H1 (cell line): ENCODE data around the gene ADTRP. TPM values are rescaled to one million over a fixed set of nuclear protein-coding genes. Genes with fewer than 3 reads are reported as not detected.

Experiments
- CTCF ChIA-PET: fragments of 300-600 bp; sonication (Branson Sonifier 250); formaldehyde crosslinking; loops from one replicate; lab custom pipeline; 2021; ENCODE audit not compliant: partially characterized antibody; lab: Charles Lee
- POLR2A ChIA-PET: fragments of 300-600 bp; sonication (Branson Sonifier 250); formaldehyde crosslinking; loops from one replicate; lab custom pipeline; 2021; ENCODE audit warnings: inconsistent platforms; ENCODE audit not compliant: partially characterized antibody; lab: Charles Lee
- DNase-seq, 2 experiments: peaks; one replicate each; pipeline versions ENCODE4 v3.0.0 to v3.0.0-alpha.2; 2010 to 2022; ENCODE audit warnings: low spot score in 2 of 2, low read depth in 1 of 2, mixed read lengths in 1 of 2
- FAIRE-seq: peaks from 2 replicates; lab custom pipeline; 2011; peaks lifted over from hg19 to GRCh38; lab: Jason Lieb, UNC
- H2AFZ ChIP-seq: 2 replicates; pipeline ENCODE4 v1.8.1; 2012; ENCODE audit warnings: low read length, inconsistent platforms
- H2AK5ac ChIP-seq: 2 replicates; pipeline ENCODE4 v1.6.1; 2013; ENCODE audit warnings: low read depth, low read length
- H2BK120ac ChIP-seq: replicated peaks from 2 replicates; pipeline ENCODE3; 2013; ENCODE audit warnings: low read depth, low read length, inconsistent platforms
- H2BK12ac ChIP-seq: 2 replicates; pipeline ENCODE4 v1.6.1; 2013; ENCODE audit warnings: low read depth, low read length
- H2BK15ac ChIP-seq: 2 replicates; pipeline ENCODE4 v1.6.1; 2013; ENCODE audit warnings: low read length
- H2BK20ac ChIP-seq: 2 replicates; pipeline ENCODE4 v1.6.1; 2013; ENCODE audit warnings: low read length
- H2BK5ac ChIP-seq: 2 replicates; pipeline ENCODE4 v1.6.1; 2013; ENCODE audit warnings: low read depth, low read length
- H3K14ac ChIP-seq: 2 replicates; pipeline ENCODE4 v1.6.1; 2013; ENCODE audit warnings: inconsistent platforms; ENCODE audit not compliant: insufficient read length
- H3K18ac ChIP-seq: 2 replicates; pipeline ENCODE4 v1.6.1; 2013; ENCODE audit warnings: low read length; ENCODE audit errors: extremely low read depth
- H3K23ac ChIP-seq: 2 replicates; pipeline ENCODE4 v1.6.1; 2013; ENCODE audit warnings: inconsistent platforms; ENCODE audit not compliant: insufficient read length
- H3K23me2 ChIP-seq: 2 replicates; pipeline ENCODE4 v1.6.1; 2013; ENCODE audit warnings: low read depth, low read length
- H3K27ac ChIP-seq: 2 replicates; pipeline ENCODE4 v1.6.1; 2011; ENCODE audit warnings: low read depth, low read length, inconsistent platforms
- H3K27me3 ChIP-seq, 4 experiments: replicated peaks in 1 of 4; 1 replicate in 1 of 4; 2 replicates in 3 of 4; pipeline versions ENCODE4 v1.6.1 to v1.8.1; 2011 to 2013; ENCODE audit warnings: low read length in 3 of 4, mild to moderate bottlenecking in 3 of 4, inconsistent platforms in 2 of 4, mixed read lengths in 2 of 4, moderate library complexity in 1 of 4; ENCODE audit not compliant: control insufficient read depth in 3 of 4, insufficient read depth in 3 of 4; ENCODE audit errors: extremely low read depth in 1 of 4
- H3K36me3 ChIP-seq, 4 experiments: 2 replicates each; pipeline versions ENCODE4 v1.6.1 to v1.8.1; 2011 to 2013; ENCODE audit warnings: mild to moderate bottlenecking in 4 of 4, low read length in 3 of 4, moderate library complexity in 2 of 4, control low read depth in 1 of 4, inconsistent platforms in 1 of 4; ENCODE audit not compliant: insufficient read depth in 4 of 4, control insufficient read depth in 2 of 4
- H3K4ac ChIP-seq: replicated peaks from 2 replicates; pipeline ENCODE3; 2013; ENCODE audit warnings: low read length, low read depth, mixed read lengths, inconsistent platforms; ENCODE audit not compliant: insufficient read length
- H3K4me1 ChIP-seq, 4 experiments: replicated peaks in 1 of 4; 1 replicate in 1 of 4; 2 replicates in 3 of 4; pipeline versions ENCODE4 v1.6.1 to v1.8.1; 2011 to 2013; ENCODE audit warnings: low read length in 3 of 4, inconsistent platforms in 2 of 4, mixed read lengths in 1 of 4; ENCODE audit not compliant: insufficient read depth in 4 of 4, control insufficient read depth in 3 of 4
- H3K4me2 ChIP-seq, 2 experiments: 2 replicates each; pipeline versions ENCODE4 v1.6.1 to v1.8.1; 2011 to 2013; ENCODE audit warnings: low read depth in 2 of 2, low read length in 2 of 2, control low read depth in 1 of 2, inconsistent platforms in 1 of 2, mild to moderate bottlenecking in 1 of 2; ENCODE audit not compliant: insufficient read depth in 1 of 2
- H3K4me3 ChIP-seq, 4 experiments: fragments of 200-600, 300-600 bp in 1 of 4; sonication (generic), shearing (Covaris generic), sonication (Bioruptor Twin) in 1 of 4; 2 replicates each; pipeline versions ENCODE4 v1.5.1 to v1.8.1; 2011 to 2016; ENCODE audit warnings: low read length in 4 of 4, low read depth in 3 of 4, control low read depth in 2 of 4, inconsistent platforms in 2 of 4, mild to moderate bottlenecking in 2 of 4, mixed read lengths in 1 of 4, moderate library complexity in 1 of 4; ENCODE audit not compliant: insufficient read depth in 2 of 4; ENCODE audit errors: extremely low read depth in 1 of 4
- H3K56ac ChIP-seq: replicated peaks from 2 replicates; pipeline ENCODE3; 2013; ENCODE audit warnings: low read depth, mild to moderate bottlenecking, mixed read lengths, low read length, inconsistent platforms; ENCODE audit not compliant: insufficient read length
- H3K79me1 ChIP-seq: 2 replicates; pipeline ENCODE4 v1.6.1; 2013; ENCODE audit warnings: low read depth, low read length, control low read depth
- H3K79me2 ChIP-seq, 2 experiments: 2 replicates each; pipeline versions ENCODE4 v1.6.1 to v1.8.1; 2012 to 2013; ENCODE audit warnings: low read length in 2 of 2, mild to moderate bottlenecking in 2 of 2, inconsistent platforms in 1 of 2; ENCODE audit not compliant: insufficient read depth in 2 of 2, control insufficient read depth in 1 of 2
- H3K9ac ChIP-seq, 4 experiments: replicated peaks in 1 of 4; 1 replicate in 1 of 4; 2 replicates in 3 of 4; pipeline versions ENCODE4 v1.6.1 to v1.8.1; 2011 to 2013; ENCODE audit warnings: low read depth in 3 of 4, low read length in 3 of 4, control low read depth in 2 of 4, mild to moderate bottlenecking in 2 of 4, moderate library complexity in 2 of 4, inconsistent platforms in 1 of 4; ENCODE audit errors: extremely low read depth in 1 of 4
- H3K9me3 ChIP-seq, 2 experiments: 2 replicates each; pipeline versions ENCODE4 v1.6.1 to v1.8.1; 2012 to 2013; ENCODE audit warnings: mild to moderate bottlenecking in 2 of 2, moderate library complexity in 2 of 2, control low read depth in 1 of 2, inconsistent platforms in 1 of 2, low read depth in 1 of 2, low read length in 1 of 2, mixed read lengths in 1 of 2; ENCODE audit not compliant: insufficient read depth in 2 of 2
- H4K20me1 ChIP-seq, 2 experiments: replicated peaks in 1 of 2; 2 replicates each; pipeline versions ENCODE3 to v1.8.1; 2011 to 2013; ENCODE audit warnings: inconsistent platforms in 2 of 2, low read length in 2 of 2, mild to moderate bottlenecking in 1 of 2; ENCODE audit not compliant: insufficient read depth in 2 of 2, control insufficient read depth in 1 of 2
- H4K5ac ChIP-seq: 2 replicates; pipeline ENCODE4 v1.6.1; 2013; ENCODE audit warnings: low read length, low read depth, mixed read lengths, inconsistent platforms; ENCODE audit not compliant: insufficient read length
- H4K8ac ChIP-seq: 2 replicates; pipeline ENCODE4 v1.8.0; 2013; ENCODE audit warnings: mild to moderate bottlenecking, moderate library complexity, low read length, inconsistent platforms; ENCODE audit not compliant: insufficient read depth; ENCODE audit errors: extremely low read depth
- H4K91ac ChIP-seq: replicated peaks from 2 replicates; pipeline ENCODE3; 2013; ENCODE audit warnings: low read length, mixed read lengths, inconsistent platforms; ENCODE audit not compliant: insufficient read length
- CEBPB ChIP-seq: IDR thresholded peaks from 2 replicates; pipeline ENCODE4 v1.6.1; 2012; ENCODE audit warnings: low read depth, low read length
- CTBP2 ChIP-seq: IDR thresholded peaks from 2 replicates; pipeline ENCODE4 v1.7.0; 2011; ENCODE audit warnings: borderline replicate concordance, mild to moderate bottlenecking, moderate library complexity, mixed read lengths, low read length; ENCODE audit not compliant: insufficient read depth, insufficient read length
- JUN ChIP-seq: IDR thresholded peaks from 2 replicates; pipeline ENCODE4 v1.6.1; 2011; ENCODE audit warnings: low read depth, mild to moderate bottlenecking, improper control_type of control experiment, low read length
- MAFK ChIP-seq: IDR thresholded peaks from 2 replicates; pipeline ENCODE4 v1.6.1; 2012; ENCODE audit warnings: low read depth, mild to moderate bottlenecking, improper control_type of control experiment, low read length
- NRF1 ChIP-seq: IDR thresholded peaks from 2 replicates; pipeline ENCODE4 v1.6.1; 2011; ENCODE audit warnings: mild to moderate bottlenecking, low read depth, low read length, improper control_type of control experiment
- POLR2AphosphoS5 ChIP-seq: IDR thresholded peaks from 2 replicates; pipeline ENCODE4 v1.6.1; 2011; ENCODE audit warnings: low read depth, low read length
- SP4 ChIP-seq: IDR thresholded peaks from 2 replicates; pipeline ENCODE4 v1.6.1; 2012; ENCODE audit warnings: low read length, inconsistent platforms
- WGBS, 2 experiments: shearing (Covaris generic) in 1 of 2; methylation state at CpG; one replicate each; pipeline versions ENCODE4 v1.1.6 to v1.1.7; 2013 to 2015; ENCODE audit warnings: low lambda C conversion rate in 2 of 2, mixed read lengths in 2 of 2, inconsistent platforms in 1 of 2, low coverage in 1 of 2, missing lambda C conversion rate in 1 of 2; ENCODE audit not compliant: insufficient replicate concordance in 2 of 2, insufficient coverage in 1 of 2, insufficient read length in 1 of 2; ENCODE audit errors: extremely low coverage in 1 of 2, missing lambda C conversion rate in 1 of 2; 5-methylcytosine and 5-hydroxymethylcytosine counted together
- polyA plus RNA-seq, 7 experiments: library from polyadenylated mRNA; depleted of rRNA in 3 of 7; stranded (reverse) in 5 of 7; unstranded in 2 of 7; fragments of >200 nt in 5 of 7; fragments of 200-250 nt in 2 of 7; gene quantifications; 1 replicate in 5 of 7; 2 replicates in 1 of 7; 4 replicates in 1 of 7; pipeline versions ENCODE4 v1.2.1 to v1.2.3, GENCODE V29; 2011 to 2013; ENCODE audit warnings: missing spikeins in 2 of 7, mixed read lengths in 2 of 7
- total RNA-seq: library from RNA; stranded (reverse); fragmentation: NEBNext Ultra II Directional; extraction: Animal tissue kit (Norgen Biotek cat#: 25700); gene quantifications from 2 replicates; pipeline ENCODE4 v1.2.1, GENCODE V29; 2021

ADTRP gene
- total and polyA plus RNA-seq, 2 of the 8 experiments (the other 6 are each of a cell fraction or from before 2014, with no cell fraction given), result 0.08 to 0.45 TPM

GRCh38 chr6:11699576-11699975 is 79.0 kb downstream of the ADTRP start:
- Histone ChIP-seq H3K23ac (no peak overlapping the region), H4K8ac (no peak overlapping the region), H3K14ac (no peak overlapping the region), H2AK5ac (no peak overlapping the region), H3K9me3 (no peaks in the 10 kb centered on the region), H2BK20ac (no peak overlapping the region), H3K36me3 (no peaks in the 10 kb centered on the region), H3K56ac (no peak overlapping the region), H3K9ac (no peak overlapping the region), H3K27ac (no peak overlapping the region), H3K4me1 (no peaks in the 10 kb centered on the region), H3K23me2 (no peaks in the 10 kb centered on the region), H3K4me3 (no peak overlapping the region), H2AFZ (no peak overlapping the region), H3K4ac (no peak overlapping the region)
- 81% methylated on average over 1 of the region's 1 CpG; no CpG with 5 or more reads in 1 of the 2 experiments for whole genome bisulfite sequencing, 2 experiments
- no peak for TF ChIP-seq CTBP2
- TF ChIP-seq CEBPB, result no peak
- TF ChIP-seq SP4, result no peak
- TF ChIP-seq JUN, result no peak
- no peak for TF ChIP-seq MAFK
- no peak for TF ChIP-seq NRF1
- no peak for TF ChIP-seq POLR2AphosphoS5
- TF ChIP-seq, all 59 proteins: peak for 0
- H2BK15ac ChIP-seq, result no peak overlapping the region
- POLR2A ChIA-PET, result no interaction called here
- H3K79me1 ChIP-seq, result no peaks in the 10 kb centered on the region
- CTCF ChIA-PET, result interaction anchor here (0.5 to 1.6 kb wide), 11 partner anchors 9 to 339 kb away, joined by 3 to 5 read pairs (median 3); no protein-coding TSS in a partner anchor
- no peaks in the 10 kb centered on the region for H4K20me1 ChIP-seq
- no peaks in the 10 kb centered on the region for H3K79me2 ChIP-seq
- H3K18ac ChIP-seq, result no peak overlapping the region
- no peak overlapping the region for H2BK120ac ChIP-seq
- no peaks in the 10 kb centered on the region for H3K27me3 ChIP-seq
- H2BK5ac ChIP-seq, result no peak overlapping the region
- FAIRE-seq (no peak), DNase-seq (no peak)
- no peak overlapping the region for H4K91ac ChIP-seq
- H2BK12ac ChIP-seq, result no peak overlapping the region
- H4K5ac ChIP-seq, result no peak overlapping the region
- H3K4me2 ChIP-seq, result no peak overlapping the region
